ENCODE results near the gene RTP5.

Gene RTP5

DNA sequence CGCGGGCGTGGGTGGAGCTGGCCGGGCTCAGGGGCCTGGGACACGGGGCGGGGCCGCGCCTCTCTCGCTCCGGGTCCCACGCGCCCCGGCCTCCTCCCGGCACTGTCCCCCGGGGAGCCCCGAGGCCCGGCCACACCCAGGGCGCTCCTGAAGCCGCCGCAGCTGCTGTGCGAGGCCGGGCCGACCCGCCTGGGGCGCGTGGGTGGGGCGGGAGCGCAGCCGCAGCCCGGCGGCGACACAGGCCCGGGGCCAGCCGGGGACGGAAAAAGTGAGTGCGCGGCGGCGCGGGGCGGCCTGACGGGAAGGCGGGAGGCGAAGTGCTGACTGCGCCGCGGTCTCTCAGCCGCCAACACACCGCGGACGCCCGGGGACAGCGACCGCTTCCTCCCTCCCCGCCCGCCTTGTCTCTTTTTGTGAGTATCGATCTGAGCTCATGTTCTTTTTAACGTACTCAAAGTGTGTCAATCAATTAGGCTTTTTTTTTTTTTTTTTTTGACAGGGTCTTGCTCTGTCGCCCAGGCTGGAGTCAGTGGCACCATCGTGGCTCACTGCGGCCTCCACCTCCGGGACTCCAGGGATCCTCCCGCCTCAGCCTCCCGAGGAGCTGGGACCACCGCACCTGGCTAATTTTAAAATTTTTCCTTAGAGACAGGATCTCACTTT is 25.3 kb upstream of the RTP5 start:
- TF ChIP-seq, protein P1, sequence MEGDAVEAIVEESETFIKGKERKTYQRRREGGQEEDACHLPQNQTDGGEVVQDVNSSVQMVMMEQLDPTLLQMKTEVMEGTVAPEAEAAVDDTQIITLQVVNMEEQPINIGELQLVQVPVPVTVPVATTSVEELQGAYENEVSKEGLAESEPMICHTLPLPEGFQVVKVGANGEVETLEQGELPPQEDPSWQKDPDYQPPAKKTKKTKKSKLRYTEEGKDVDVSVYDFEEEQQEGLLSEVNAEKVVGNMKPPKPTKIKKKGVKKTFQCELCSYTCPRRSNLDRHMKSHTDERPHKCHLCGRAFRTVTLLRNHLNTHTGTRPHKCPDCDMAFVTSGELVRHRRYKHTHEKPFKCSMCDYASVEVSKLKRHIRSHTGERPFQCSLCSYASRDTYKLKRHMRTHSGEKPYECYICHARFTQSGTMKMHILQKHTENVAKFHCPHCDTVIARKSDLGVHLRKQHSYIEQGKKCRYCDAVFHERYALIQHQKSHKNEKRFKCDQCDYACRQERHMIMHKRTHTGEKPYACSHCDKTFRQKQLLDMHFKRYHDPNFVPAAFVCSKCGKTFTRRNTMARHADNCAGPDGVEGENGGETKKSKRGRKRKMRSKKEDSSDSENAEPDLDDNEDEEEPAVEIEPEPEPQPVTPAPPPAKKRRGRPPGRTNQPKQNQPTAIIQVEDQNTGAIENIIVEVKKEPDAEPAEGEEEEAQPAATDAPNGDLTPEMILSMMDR (IDR thresholded peaks at IDR 0.05; ENCODE audit: extremely low read depth, insufficient read depth, missing control alignments) = no peak
- in situ Hi-C loops (cut with MboI; ENCODE audit: low pct_unique_long_range_greater_than_20kb, low sequenced_read_pairs, unreplicated experiment) = no loop called here
- DNase-seq (ENCODE audit: low spot score) = peak; percentile 92

DNA sequence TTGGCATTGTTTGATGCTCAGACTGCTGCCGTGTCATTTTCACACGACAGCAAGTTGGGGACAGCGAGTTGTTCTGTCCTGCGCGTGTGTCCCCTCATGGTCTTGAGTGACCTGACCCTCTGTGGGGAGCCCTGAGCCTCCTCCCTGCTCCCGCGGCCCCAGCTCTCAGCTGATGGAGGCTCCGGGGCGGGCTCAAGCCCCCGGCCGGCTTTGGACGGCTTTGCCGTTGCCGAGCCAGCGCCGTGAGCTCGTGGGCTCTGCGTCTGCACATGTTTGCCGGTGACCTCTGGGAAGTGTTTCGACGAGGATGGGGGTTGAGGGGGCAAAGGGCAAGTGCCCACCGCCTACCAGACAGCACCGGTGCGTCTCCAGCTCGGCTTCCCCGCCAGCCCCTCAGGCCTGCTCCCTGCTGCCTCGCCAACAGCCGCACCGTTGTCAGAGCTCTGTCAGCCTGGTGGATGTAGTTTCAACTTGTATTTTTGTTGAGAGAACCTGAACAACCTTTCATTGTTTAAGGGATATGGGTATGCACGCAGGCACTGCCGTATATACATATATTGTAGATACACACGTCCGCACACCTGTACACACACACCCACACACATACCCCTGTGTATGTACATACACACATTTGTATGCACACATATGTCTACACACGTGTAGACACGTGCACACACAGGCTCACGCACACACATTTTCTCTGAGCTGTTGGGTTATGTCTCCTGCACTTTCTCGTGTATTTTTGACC is 24.5 kb upstream of the RTP5 start:
- in situ Hi-C loops (cut with MboI; ENCODE audit: low pct_unique_long_range_greater_than_20kb, low sequenced_read_pairs, unreplicated experiment) = no loop called here
- TF ChIP-seq, protein P1 (IDR thresholded peaks at IDR 0.05; ENCODE audit: extremely low read depth, insufficient read depth, missing control alignments) = no peak
- DNase-seq (ENCODE audit: low spot score) = peak; percentile 27

- no peak for DNase-seq (ENCODE audit: low spot score)
- TF ChIP-seq, protein P1 (IDR thresholded peaks at IDR 0.05; ENCODE audit: extremely low read depth, insufficient read depth, missing control alignments) = no peak
- in situ Hi-C loops (cut with MboI; ENCODE audit: low pct_unique_long_range_greater_than_20kb, low sequenced_read_pairs, unreplicated experiment) = no loop called here
Observed at GRCh38 chr2:241846406-241846805, 23.1 kb upstream of the RTP5 start.

DNA sequence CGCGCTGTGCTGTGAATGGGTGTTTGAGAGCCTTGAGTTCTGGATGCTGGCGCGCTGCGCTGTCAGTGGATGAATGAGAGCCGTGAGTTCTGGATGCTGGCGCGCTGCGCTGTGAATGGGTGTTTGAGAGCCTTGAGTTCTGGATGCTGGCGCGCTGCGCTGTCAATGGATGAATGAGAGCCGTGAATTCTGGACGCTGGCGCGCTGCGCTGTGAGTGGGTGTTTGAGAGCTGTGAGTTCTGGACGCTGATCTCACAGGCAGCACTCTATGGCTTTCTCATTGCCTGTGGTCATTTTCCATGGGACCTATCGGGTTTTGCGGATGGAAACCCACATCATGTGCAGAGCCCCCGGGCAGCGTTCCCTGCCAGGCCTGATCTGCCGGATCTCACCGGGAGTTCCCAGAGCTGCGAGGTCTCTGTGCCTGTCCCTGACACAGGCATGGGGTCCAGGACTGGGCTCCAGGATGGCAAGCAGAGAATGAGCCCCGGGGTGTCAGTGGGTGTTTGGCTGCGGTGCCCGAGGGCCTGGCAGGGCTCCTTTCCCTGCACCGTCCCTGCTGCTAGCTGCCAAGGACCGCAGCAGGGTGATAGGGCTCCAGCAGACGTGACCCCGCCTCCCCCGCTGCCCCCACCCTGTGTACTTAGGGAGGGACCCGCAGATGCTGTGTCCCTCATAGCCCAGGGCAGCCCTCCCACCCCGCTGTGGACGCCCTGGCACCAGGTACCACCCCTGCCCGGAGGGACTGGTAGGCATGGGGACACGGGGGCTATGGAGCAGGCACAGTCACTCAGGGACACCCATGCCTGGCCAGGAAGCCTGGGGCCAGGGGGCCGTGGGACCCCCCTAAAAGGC is 20.5 kb upstream of the RTP5 start:
- TF ChIP-seq, protein P1 (IDR thresholded peaks at IDR 0.05; ENCODE audit: extremely low read depth, insufficient read depth, missing control alignments) = no peak

GRCh38 chr2:241849616-241850543 is 19.6 kb upstream of the RTP5 start:
- in situ Hi-C loops (cut with MboI; ENCODE audit: low pct_unique_long_range_greater_than_20kb, low sequenced_read_pairs, unreplicated experiment) = no loop called here
- TF ChIP-seq, protein P1 (IDR thresholded peaks at IDR 0.05; ENCODE audit: extremely low read depth, insufficient read depth, missing control alignments) = no peak
- DNase-seq (ENCODE audit: low spot score) = peak; percentile 26

More for the DNA sequence above, 20.5 kb upstream of the RTP5 start:
- DNase-seq (ENCODE audit: low spot score) = no peak
- in situ Hi-C loops (cut with MboI; ENCODE audit: low pct_unique_long_range_greater_than_20kb, low sequenced_read_pairs, unreplicated experiment) = no loop called here
